H9 (cell line): ENCODE data around the gene VKORC1. TPM values are rescaled to one million over a fixed set of nuclear protein-coding genes. Genes with fewer than 3 reads are reported as not detected.

Experiments
- DNase-seq: peaks from one replicate; pipeline ENCODE4 v3.0.0-alpha.2; 2017
- H2AFZ ChIP-seq: one replicate; pipeline ENCODE4 v1.6.1; 2013; ENCODE audit warnings: mild to moderate bottlenecking, low read length, control low read depth, moderate library complexity
- H2AK5ac ChIP-seq: 2 replicates; pipeline ENCODE4 v1.6.1; 2013; ENCODE audit warnings: low read length, control low read depth, mixed read lengths; ENCODE audit not compliant: insufficient read length
- H2BK120ac ChIP-seq: one replicate; pipeline ENCODE4 v1.6.1; 2013; ENCODE audit warnings: low read depth, mild to moderate bottlenecking, low read length, control low read depth, inconsistent platforms; ENCODE audit not compliant: poor library complexity, severe bottlenecking
- H2BK12ac ChIP-seq: 2 replicates; pipeline ENCODE4 v1.6.1; 2013; ENCODE audit warnings: low read length, control low read depth, mixed read lengths, low read depth; ENCODE audit not compliant: insufficient read length
- H2BK15ac ChIP-seq: 2 replicates; pipeline ENCODE4 v1.6.1; 2013; ENCODE audit warnings: low read depth, low read length, control low read depth
- H2BK20ac ChIP-seq: one replicate; pipeline ENCODE4 v1.6.1; 2013; ENCODE audit warnings: low read depth, mild to moderate bottlenecking, low read length, control low read depth, inconsistent platforms; ENCODE audit not compliant: poor library complexity, severe bottlenecking
- H2BK5ac ChIP-seq: 2 replicates; pipeline ENCODE4 v1.6.1; 2013; ENCODE audit warnings: low read length, control low read depth, mixed read lengths; ENCODE audit not compliant: insufficient read length
- H3K14ac ChIP-seq: 2 replicates; pipeline ENCODE4 v1.6.1; 2013; ENCODE audit warnings: low read length, control low read depth; ENCODE audit not compliant: insufficient read depth
- H3K18ac ChIP-seq: 2 replicates; pipeline ENCODE4 v1.6.1; 2013; ENCODE audit warnings: low read depth, mild to moderate bottlenecking, mixed read lengths, low read length, control low read depth; ENCODE audit not compliant: insufficient read length
- H3K23ac ChIP-seq: 2 replicates; pipeline ENCODE4 v1.6.1; 2013; ENCODE audit warnings: low read length, control low read depth, mixed read lengths, low read depth; ENCODE audit not compliant: insufficient read length
- H3K23me2 ChIP-seq: 2 replicates; pipeline ENCODE4 v1.6.1; 2013; ENCODE audit warnings: low read depth, mild to moderate bottlenecking, mixed read lengths, low read length, control low read depth; ENCODE audit not compliant: insufficient read length, poor library complexity, severe bottlenecking
- H3K27ac ChIP-seq: 2 replicates; pipeline ENCODE4 v1.5.1; 2013; ENCODE audit warnings: low read length, control low read depth, mixed read lengths, low read depth; ENCODE audit not compliant: insufficient read length
- H3K27me3 ChIP-seq: 2 replicates; pipeline ENCODE4 v1.6.1; 2013; ENCODE audit warnings: low read length, control low read depth, inconsistent platforms; ENCODE audit not compliant: insufficient read depth
- H3K4ac ChIP-seq: 2 replicates; pipeline ENCODE4 v1.6.1; 2013; ENCODE audit warnings: low read depth, mild to moderate bottlenecking, control low read depth, inconsistent platforms, low read length, moderate library complexity
- H3K4me1 ChIP-seq: 2 replicates; pipeline ENCODE4 v1.6.1; 2013; ENCODE audit warnings: low read length, control low read depth, inconsistent platforms; ENCODE audit not compliant: insufficient read depth
- H3K4me2 ChIP-seq: 2 replicates; pipeline ENCODE4 v1.6.1; 2013; ENCODE audit warnings: low read length, control low read depth, mixed read lengths; ENCODE audit not compliant: insufficient read length, insufficient read depth
- H3K56ac ChIP-seq: 2 replicates; pipeline ENCODE4 v1.6.1; 2013; ENCODE audit warnings: low read depth, mild to moderate bottlenecking, mixed read lengths, low read length, control low read depth; ENCODE audit not compliant: insufficient read length
- H3K79me1 ChIP-seq: 2 replicates; pipeline ENCODE4 v1.6.1; 2013; ENCODE audit warnings: low read depth, mild to moderate bottlenecking, moderate library complexity, low read length, control low read depth, inconsistent platforms; ENCODE audit not compliant: insufficient read depth, poor library complexity, severe bottlenecking
- H3K79me2 ChIP-seq: 2 replicates; pipeline ENCODE4 v1.6.1; 2013; ENCODE audit warnings: low read length, control low read depth, inconsistent platforms; ENCODE audit not compliant: insufficient read depth
- H3K9ac ChIP-seq: 2 replicates; pipeline ENCODE4 v1.6.1; 2013; ENCODE audit warnings: low read length, control low read depth, mixed read lengths; ENCODE audit not compliant: insufficient read length; ENCODE audit errors: extremely low read depth
- H3K9me3 ChIP-seq: one replicate; pipeline ENCODE4 v1.6.1; 2013; ENCODE audit warnings: low read depth, low read length, inconsistent platforms; ENCODE audit not compliant: control insufficient read depth
- H3T11ph ChIP-seq: one replicate; pipeline ENCODE4 v1.6.1; 2013; ENCODE audit warnings: mild to moderate bottlenecking, low read length, control low read depth, inconsistent platforms
- H4K20me1 ChIP-seq: one replicate; pipeline ENCODE4 v1.6.1; 2013; ENCODE audit not compliant: control insufficient read depth, insufficient read length, insufficient read depth
- H4K5ac ChIP-seq: 2 replicates; pipeline ENCODE4 v1.6.1; 2013; ENCODE audit warnings: low read depth, mild to moderate bottlenecking, mixed read lengths, low read length, control low read depth; ENCODE audit not compliant: insufficient read length
- H4K8ac ChIP-seq: replicated peaks from 2 replicates; pipeline ENCODE4 v1.6.1; 2013; ENCODE audit warnings: low read length, control low read depth, mixed read lengths, low read depth; ENCODE audit not compliant: insufficient read length
- H4K91ac ChIP-seq: 2 replicates; pipeline ENCODE4 v1.6.1; 2013; ENCODE audit warnings: low read depth, mild to moderate bottlenecking, moderate library complexity, mixed read lengths, low read length, control low read depth; ENCODE audit not compliant: insufficient read length
- H3K27ac Mint-ChIP-seq, 3 experiments: 2 replicates in 2 of 3; 3 replicates in 1 of 3; pipeline ENCODE4 v1.8.0; 2020 to 2021; ENCODE audit warnings: mixed read lengths in 3 of 3, mild to moderate bottlenecking in 1 of 3, moderate library complexity in 1 of 3
- H3K27me3 Mint-ChIP-seq: 2 replicates; pipeline ENCODE4 v1.8.0; 2021; ENCODE audit warnings: low read depth, mild to moderate bottlenecking, moderate library complexity, mixed read lengths
- H3K36me3 Mint-ChIP-seq, 3 experiments: 2 replicates in 2 of 3; 3 replicates in 1 of 3; pipeline ENCODE4 v1.8.0; 2020 to 2021; ENCODE audit warnings: low read depth in 3 of 3, mixed read lengths in 3 of 3; ENCODE audit not compliant: insufficient read depth in 1 of 3
- H3K4me1 Mint-ChIP-seq, 2 experiments: 2 replicates each; pipeline ENCODE4 v1.8.0; 2020; ENCODE audit warnings: mixed read lengths in 2 of 2
- H3K4me3 Mint-ChIP-seq, 2 experiments: 2 replicates in 1 of 2; 3 replicates in 1 of 2; pipeline ENCODE4 v1.8.0; 2020 to 2021; ENCODE audit warnings: mild to moderate bottlenecking in 2 of 2, mixed read lengths in 2 of 2, moderate library complexity in 1 of 2
- H3K9me3 Mint-ChIP-seq, 2 experiments: 2 replicates in 1 of 2; 3 replicates in 1 of 2; pipeline ENCODE4 v1.8.0; 2020; ENCODE audit warnings: mild to moderate bottlenecking in 2 of 2, mixed read lengths in 2 of 2, moderate library complexity in 1 of 2
- WGBS: extraction: QIAGEN DNeasy Blood & Tissue Kit; methylation state at CpG from one replicate; pipeline ENCODE4 v1.1.7; 2013; ENCODE audit warnings: missing lambda C conversion rate, low lambda C conversion rate, mixed read lengths; ENCODE audit not compliant: insufficient read length; ENCODE audit errors: extremely low coverage; 5-methylcytosine and 5-hydroxymethylcytosine counted together
- total RNA-seq: library from RNA; stranded (reverse); gene quantifications from 2 replicates; pipeline ENCODE4 v1.2.1, GENCODE V29; 2021
- TF ChIP-seq, protein P1 (sequence below): fragments of 200-600 bp; sonication (generic); conservative IDR thresholded peaks from 3 replicates; pipeline ENCODE4 v1.8.0; 2021; ENCODE audit warnings: antibody characterized with exemption, mild to moderate bottlenecking

Gene VKORC1
- total RNA-seq, 1 experiment from 2014 or later, result 93.9 TPM

DNA sequence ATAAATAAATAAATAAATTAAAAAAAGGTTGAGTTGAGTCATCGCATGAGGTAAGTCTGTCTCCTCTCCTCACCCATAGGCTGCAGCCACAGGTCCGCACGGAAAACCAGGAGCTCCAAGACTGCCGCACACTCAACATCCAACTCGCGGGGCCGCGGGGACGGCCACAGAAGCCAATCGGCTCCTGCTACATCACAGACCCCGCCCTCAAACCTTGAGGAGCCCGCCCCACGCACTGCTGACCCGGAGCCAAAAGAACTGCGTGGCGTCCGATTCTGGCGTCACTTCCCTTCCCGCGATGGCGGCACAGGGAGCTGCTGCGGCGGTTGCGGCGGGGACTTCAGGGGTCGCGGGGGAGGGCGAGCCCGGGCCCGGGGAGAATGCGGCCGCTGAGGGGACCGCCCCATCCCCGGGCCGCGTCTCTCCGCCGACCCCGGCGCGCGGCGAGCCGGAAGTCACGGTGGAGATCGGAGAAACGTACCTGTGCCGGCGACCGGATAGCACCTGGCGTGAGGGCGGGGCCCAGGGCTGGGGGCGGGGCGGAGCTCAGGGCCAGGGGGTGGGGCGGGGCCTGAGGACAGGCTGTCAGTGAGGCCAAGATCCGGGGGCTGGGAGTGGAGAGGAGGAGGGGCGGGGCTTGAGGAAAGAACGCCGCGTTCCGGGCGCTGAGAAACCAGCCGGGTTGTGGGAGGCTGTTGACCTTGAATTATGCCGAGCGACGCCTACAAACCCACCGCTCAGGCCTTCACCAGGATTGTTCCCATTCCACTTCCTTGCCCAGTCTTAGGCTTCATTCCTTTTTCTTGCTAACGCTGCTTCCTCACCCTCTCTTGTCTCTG, 23.0 kb upstream of the VKORC1 start, which contains the start of gene KAT8:
Gene KAT8 (plus strand): TSS at position 281 of the 839 bp plus-strand sequence. CDS start 18 bp downstream, at position 299.
- Histone ChIP-seq H4K5ac (no peak within 1 kb of the TSS), H3K4ac (no peak within 1 kb of the TSS), H4K91ac (no peak within 1 kb of the TSS), H3K18ac (no peak within 1 kb of the TSS), H3K4me2 (peak within 1 kb of the TSS; percentile 96), H4K8ac (no peak within 1 kb of the TSS), H3K27ac (no peak within 1 kb of the TSS), H2BK20ac (no peak within 1 kb of the TSS), H3K4me1 (0 out of 2 replicates have a peak, but pooled peaks cover 2% of the 10 kb centered on the region), H3K56ac (no peak within 1 kb of the TSS), H2AFZ (no peak within 1 kb of the TSS), H2BK12ac (no peak within 1 kb of the TSS), H3T11ph (no peak within 1 kb of the TSS), H3K23me2 (no peaks in the 10 kb centered on the region), H3K9ac (peak within 1 kb of the TSS; percentile 63), H3K79me1 (peaks cover 5% of the 10 kb centered on the region), H2BK120ac (no peak within 1 kb of the TSS), H3K79me2 (peaks cover 5% of the 10 kb centered on the region; the same call in 1 of the 2 replicates), H4K20me1 (no peaks in the 10 kb centered on the region), H3K27me3 (no peaks in the 10 kb centered on the region), H2BK5ac (no peak within 1 kb of the TSS), H3K9me3 (no peaks in the 10 kb centered on the region), H3K23ac (no peak within 1 kb of the TSS), H2BK15ac (no peak within 1 kb of the TSS), H2AK5ac (no peak within 1 kb of the TSS), H3K14ac (0 out of 2 replicates have a peak within 1 kb of the TSS, but pooled peaks have one; percentile 74)
- TF ChIP-seq, protein P1, sequence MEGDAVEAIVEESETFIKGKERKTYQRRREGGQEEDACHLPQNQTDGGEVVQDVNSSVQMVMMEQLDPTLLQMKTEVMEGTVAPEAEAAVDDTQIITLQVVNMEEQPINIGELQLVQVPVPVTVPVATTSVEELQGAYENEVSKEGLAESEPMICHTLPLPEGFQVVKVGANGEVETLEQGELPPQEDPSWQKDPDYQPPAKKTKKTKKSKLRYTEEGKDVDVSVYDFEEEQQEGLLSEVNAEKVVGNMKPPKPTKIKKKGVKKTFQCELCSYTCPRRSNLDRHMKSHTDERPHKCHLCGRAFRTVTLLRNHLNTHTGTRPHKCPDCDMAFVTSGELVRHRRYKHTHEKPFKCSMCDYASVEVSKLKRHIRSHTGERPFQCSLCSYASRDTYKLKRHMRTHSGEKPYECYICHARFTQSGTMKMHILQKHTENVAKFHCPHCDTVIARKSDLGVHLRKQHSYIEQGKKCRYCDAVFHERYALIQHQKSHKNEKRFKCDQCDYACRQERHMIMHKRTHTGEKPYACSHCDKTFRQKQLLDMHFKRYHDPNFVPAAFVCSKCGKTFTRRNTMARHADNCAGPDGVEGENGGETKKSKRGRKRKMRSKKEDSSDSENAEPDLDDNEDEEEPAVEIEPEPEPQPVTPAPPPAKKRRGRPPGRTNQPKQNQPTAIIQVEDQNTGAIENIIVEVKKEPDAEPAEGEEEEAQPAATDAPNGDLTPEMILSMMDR, result no peak
- DNase-seq, result peak; percentile 98
- no CpG with 5 or more reads among the region's 68 CpGs for WGBS
- Mint-ChIP-seq H3K36me3 (peaks cover 28 to 46% (median 37%) of the 10 kb centered on the region in 3 experiments), H3K4me1 (peaks cover 10 to 11% of the 10 kb centered on the region in 2 experiments), H3K9me3 (no peaks in the 10 kb centered on the region; a peak in 1 of 5 replicates), H3K4me3 (peak within 1 kb of the TSS; percentile 89 to 90), H3K27me3 (no peaks in the 10 kb centered on the region), H3K27ac (peak within 1 kb of the TSS; percentile 77 to 96 (median 95))
